Endothelial cell of umbilical vein (primary cell): Measurements from ENCODE around the gene NCOA6. TPM values are rescaled to one million over a fixed set of nuclear protein-coding genes. Genes with fewer than 3 reads are reported as not detected.
A peak's percentile ranks its signal among the peaks of the same experiment; 100 is the strongest.

Source experiments
- BruUV-seq: library from RNA; stranded (reverse); fragments of 400-500 nt; replicated peaks from 2 replicates; lab custom pipeline; 2021; lab: Mats Ljungman, UMichigan
- CTCF ChIA-PET: fragments of 300-600, 350-600 bp; sonication (Branson Sonifier 250); formaldehyde crosslinking; loops from one replicate; lab custom pipeline; 2021; ENCODE audit warnings: antibody characterized with exemption, inconsistent platforms; lab: Charles Lee
- POLR2A ChIA-PET: fragments of 300-600, 350-600 bp; sonication (Branson Sonifier 250); formaldehyde crosslinking; loops from one replicate; lab custom pipeline; 2021; ENCODE audit warnings: antibody characterized with exemption, inconsistent platforms; lab: Charles Lee
- DNase-seq: peaks from one replicate; pipeline ENCODE4 v3.0.0-alpha.2; 2011; ENCODE audit warnings: low read depth, low spot score
- FAIRE-seq: peaks from 2 replicates; lab custom pipeline; 2011; peaks lifted over from hg19 to GRCh38; lab: Jason Lieb, UNC
- H2AFZ ChIP-seq: 2 replicates; pipeline ENCODE4 v1.6.0; 2012; ENCODE audit warnings: low read depth, low read length, control low read depth, inconsistent platforms
- H3K27ac ChIP-seq: 2 replicates; pipeline ENCODE4 v1.5.1; 2011; ENCODE audit warnings: low read depth, mild to moderate bottlenecking, control low read depth, low read length, moderate library complexity; ENCODE audit not compliant: insufficient read depth
- H3K27me3 ChIP-seq, 2 experiments: 2 replicates each; pipeline versions ENCODE4 v1.6.0 to v1.6.1; 2011; ENCODE audit warnings: low read length in 2 of 2, mixed read lengths in 1 of 2; ENCODE audit not compliant: control insufficient read depth in 2 of 2, insufficient read depth in 2 of 2
- H3K36me3 ChIP-seq, 2 experiments: 2 replicates in 1 of 2; 3 replicates in 1 of 2; pipeline ENCODE4 v1.5.1; 2011; ENCODE audit warnings: low read length in 2 of 2, mild to moderate bottlenecking in 1 of 2, moderate library complexity in 1 of 2; ENCODE audit not compliant: control insufficient read depth in 2 of 2, insufficient read depth in 2 of 2; ENCODE audit errors: extremely low read depth in 1 of 2
- H3K4me1 ChIP-seq: 3 replicates; pipeline ENCODE4 v1.5.1; 2011; ENCODE audit warnings: mild to moderate bottlenecking, low read length; ENCODE audit not compliant: control insufficient read depth, insufficient read depth; ENCODE audit errors: extremely low read depth
- H3K4me2 ChIP-seq: 2 replicates; pipeline ENCODE4 v1.6.1; 2011; ENCODE audit warnings: low read length, control low read depth, mixed read lengths; ENCODE audit not compliant: insufficient read depth
- H3K4me3 ChIP-seq, 3 experiments: fragments of 200-600 bp in 1 of 3; sonication (generic), shearing (Covaris generic) in 1 of 3; replicated peaks in 1 of 3; 2 replicates each; pipeline ENCODE4 v1.5.1; 2011 to 2016; ENCODE audit warnings: control low read depth in 3 of 3, low read length in 3 of 3, mild to moderate bottlenecking in 2 of 3, inconsistent platforms in 1 of 3, low read depth in 1 of 3, moderate library complexity in 1 of 3; ENCODE audit not compliant: insufficient read depth in 1 of 3
- H3K79me2 ChIP-seq: 2 replicates; pipeline ENCODE4 v1.6.0; 2012; ENCODE audit warnings: low read length, inconsistent platforms; ENCODE audit not compliant: control insufficient read depth, insufficient read depth
- H3K9ac ChIP-seq: replicated peaks from 2 replicates; pipeline ENCODE3; 2011; ENCODE audit warnings: low read length, control low read depth; ENCODE audit not compliant: insufficient read depth; ENCODE audit errors: extremely low read depth
- H3K9me1 ChIP-seq: replicated peaks from 3 replicates; pipeline ENCODE4 v1.6.0; 2011; ENCODE audit warnings: mild to moderate bottlenecking, low read length; ENCODE audit not compliant: control insufficient read depth, insufficient read depth; ENCODE audit errors: extremely low read depth
- H3K9me3 ChIP-seq: replicated peaks from 2 replicates; pipeline ENCODE4 v1.5.1; 2012; ENCODE audit warnings: low read length, inconsistent platforms; ENCODE audit not compliant: control insufficient read depth, insufficient read depth
- H4K20me1 ChIP-seq: replicated peaks from 2 replicates; pipeline ENCODE3; 2011; ENCODE audit warnings: mild to moderate bottlenecking, low read length; ENCODE audit not compliant: control insufficient read depth, insufficient read depth; ENCODE audit errors: extremely low read depth
- EZH2 ChIP-seq: IDR thresholded peaks from 2 replicates; pipeline ENCODE4 v1.6.1; 2012; ENCODE audit warnings: borderline replicate concordance, low read depth, mild to moderate bottlenecking, moderate library complexity, low read length, inconsistent platforms; ENCODE audit not compliant: severe bottlenecking
- FOS ChIP-seq: IDR thresholded peaks from 2 replicates; pipeline ENCODE4 v1.6.1; 2011; ENCODE audit warnings: mild to moderate bottlenecking, low read length, moderate library complexity, borderline replicate concordance; ENCODE audit not compliant: insufficient read depth
- GATA2 ChIP-seq: IDR thresholded peaks from 2 replicates; pipeline ENCODE4 v1.7.0; 2011; ENCODE audit warnings: low read depth, mild to moderate bottlenecking, moderate library complexity, mixed read lengths, low read length; ENCODE audit not compliant: insufficient read length, insufficient read depth
- JUN ChIP-seq: IDR thresholded peaks from 2 replicates; pipeline ENCODE4 v1.6.1; 2011; ENCODE audit warnings: borderline replicate concordance, low read depth; ENCODE audit not compliant: insufficient read length, insufficient read depth
- MYC ChIP-seq: IDR thresholded peaks from one replicate; pipeline ENCODE4 v1.6.1; 2011; ENCODE audit warnings: mild to moderate bottlenecking, low read depth, low read length
- POLR2A ChIP-seq: IDR thresholded peaks from 2 replicates; pipeline ENCODE4 v1.6.1; 2012; ENCODE audit warnings: low read depth, mild to moderate bottlenecking, control low read depth, low read length
- POLR2AphosphoS5 ChIP-seq: IDR thresholded peaks from 2 replicates; pipeline ENCODE4 v1.6.1; 2012; ENCODE audit warnings: low read depth, mild to moderate bottlenecking, control low read depth, low read length, moderate library complexity; ENCODE audit not compliant: insufficient read depth
- dilution Hi-C: fragments of 300-500 bp; cut with MboI; formaldehyde crosslinking; loops from one replicate; pipeline ENCODE4 v1.15.0; 2019; ENCODE audit warnings: low sequenced_read_pairs; ENCODE audit not compliant: extremely low pct_ligation_motif_present
- intact Hi-C: fragments of 100-400 bp; cut with micrococcal nuclease; formaldehyde crosslinking; loops from one replicate; pipeline ENCODE4 v1.10.0; 2022
- polyA plus RNA-seq, 4 experiments: library from polyadenylated mRNA; depleted of rRNA in 3 of 4; stranded (reverse) in 3 of 4; unstranded in 1 of 4; fragments of >200 nt; gene quantifications; 2 replicates each; pipeline versions ENCODE4 v1.2.1 to v1.2.3, GENCODE V29; 2011 to 2012; ENCODE audit warnings: missing spikeins in 1 of 4
- total RNA-seq: library from RNA; stranded (reverse); gene quantifications from 2 replicates; pipeline ENCODE4 v1.2.3, GENCODE V29; 2021
- TF ChIP-seq, protein P1 (sequence below): IDR thresholded peaks from 2 replicates; pipeline ENCODE4 v1.6.1; 2011; ENCODE audit not compliant: insufficient read depth, insufficient read length
- TF ChIP-seq, protein P2 (sequence below), 2 donors: IDR thresholded peaks; 1 replicate in 1 of 2; 2 replicates in 1 of 2; pipeline ENCODE4 v1.5.1; 2011; ENCODE audit warnings: low read length in 2 of 2, mild to moderate bottlenecking in 2 of 2, moderate library complexity in 2 of 2, control low read depth in 1 of 2, inconsistent platforms in 1 of 2, low read depth in 1 of 2; ENCODE audit not compliant: insufficient read depth in 1 of 2; ENCODE audit errors: extremely low read depth in 1 of 2

The NCOA6 gene
- total and polyA plus RNA-seq, 2 donors (not counting 3 experiments of a cell fraction or from before 2014, with no cell fraction given), result 16.9 to 26.7 TPM

GRCh38 chr20:34873583-34874093 lies 48.2 kb upstream of the NCOA6 start:
- DNase-seq (no peak), FAIRE-seq (no peak)
- no peak overlapping the region for H3K27ac ChIP-seq
- no peaks in the 10 kb centered on the region for H4K20me1 ChIP-seq
- no peak overlapping the region for H3K4me3 ChIP-seq
- peak overlapping the region; percentile 89 for H2AFZ ChIP-seq
- TF ChIP-seq, protein P1, sequence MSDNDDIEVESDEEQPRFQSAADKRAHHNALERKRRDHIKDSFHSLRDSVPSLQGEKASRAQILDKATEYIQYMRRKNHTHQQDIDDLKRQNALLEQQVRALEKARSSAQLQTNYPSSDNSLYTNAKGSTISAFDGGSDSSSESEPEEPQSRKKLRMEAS, result no peak
- TF ChIP-seq POLR2A (no peak), GATA2 (no peak), FOS (no peak), EZH2 (no peak), POLR2AphosphoS5 (no peak), JUN (no peak), MYC (no peak)
- TF ChIP-seq, protein P2, sequence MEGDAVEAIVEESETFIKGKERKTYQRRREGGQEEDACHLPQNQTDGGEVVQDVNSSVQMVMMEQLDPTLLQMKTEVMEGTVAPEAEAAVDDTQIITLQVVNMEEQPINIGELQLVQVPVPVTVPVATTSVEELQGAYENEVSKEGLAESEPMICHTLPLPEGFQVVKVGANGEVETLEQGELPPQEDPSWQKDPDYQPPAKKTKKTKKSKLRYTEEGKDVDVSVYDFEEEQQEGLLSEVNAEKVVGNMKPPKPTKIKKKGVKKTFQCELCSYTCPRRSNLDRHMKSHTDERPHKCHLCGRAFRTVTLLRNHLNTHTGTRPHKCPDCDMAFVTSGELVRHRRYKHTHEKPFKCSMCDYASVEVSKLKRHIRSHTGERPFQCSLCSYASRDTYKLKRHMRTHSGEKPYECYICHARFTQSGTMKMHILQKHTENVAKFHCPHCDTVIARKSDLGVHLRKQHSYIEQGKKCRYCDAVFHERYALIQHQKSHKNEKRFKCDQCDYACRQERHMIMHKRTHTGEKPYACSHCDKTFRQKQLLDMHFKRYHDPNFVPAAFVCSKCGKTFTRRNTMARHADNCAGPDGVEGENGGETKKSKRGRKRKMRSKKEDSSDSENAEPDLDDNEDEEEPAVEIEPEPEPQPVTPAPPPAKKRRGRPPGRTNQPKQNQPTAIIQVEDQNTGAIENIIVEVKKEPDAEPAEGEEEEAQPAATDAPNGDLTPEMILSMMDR (IDR thresholded peaks at IDR 0.05; ENCODE audit: extremely low read depth in 1 of 2, insufficient read depth in 1 of 2, low read depth in 1 of 2, low read length in 2 of 2), result no peak
- H3K27me3 ChIP-seq, result no peaks in the 10 kb centered on the region
- peaks cover 6% of the 10 kb centered on the region for H3K79me2 ChIP-seq
- H3K9me1 ChIP-seq, result no peaks in the 10 kb centered on the region
- intact Hi-C loops (loop anchor here (1.0 to 2.0 kb wide), 6 partner anchors 87 to 396 kb away; partner anchors contain the start of gene TRPC4AP), dilution Hi-C loops (no loop called here)
- no peaks in the 10 kb centered on the region for H3K9me3 ChIP-seq
- H3K4me1 ChIP-seq, result peaks cover 12% of the 10 kb centered on the region
- CTCF ChIA-PET, result interaction anchor here (0.8 to 6.0 kb wide), 39 partner anchors 10 to 393 kb away, joined by 3 to 182 read pairs (median 6); partner anchors contain the start of genes EDEM2, GSS, MYH7B and TRPC4AP
- no peak overlapping the region for H3K4me2 ChIP-seq
- POLR2A ChIA-PET, result interaction anchor here (0.5 to 1.3 kb wide), 2 partner anchors 82 to 84 kb away, joined by 3 to 7 read pairs; partner anchors contain the start of genes GSS and MYH7B
- H3K9ac ChIP-seq, result no peak overlapping the region
- no TSS peak for BruUV-seq
- H3K36me3 ChIP-seq, result no peaks in the 10 kb centered on the region
